NAMALWA (cell line): Measurements from ENCODE around the gene MOCS1.
A peak's percentile ranks its signal among the peaks of the same experiment; 100 is the strongest.

Experiments
- DNase-seq: peaks from one replicate; pipeline ENCODE4 v3.0.0-alpha.2; 2015; ENCODE audit warnings: low spot score

The MOCS1 gene

DNA sequence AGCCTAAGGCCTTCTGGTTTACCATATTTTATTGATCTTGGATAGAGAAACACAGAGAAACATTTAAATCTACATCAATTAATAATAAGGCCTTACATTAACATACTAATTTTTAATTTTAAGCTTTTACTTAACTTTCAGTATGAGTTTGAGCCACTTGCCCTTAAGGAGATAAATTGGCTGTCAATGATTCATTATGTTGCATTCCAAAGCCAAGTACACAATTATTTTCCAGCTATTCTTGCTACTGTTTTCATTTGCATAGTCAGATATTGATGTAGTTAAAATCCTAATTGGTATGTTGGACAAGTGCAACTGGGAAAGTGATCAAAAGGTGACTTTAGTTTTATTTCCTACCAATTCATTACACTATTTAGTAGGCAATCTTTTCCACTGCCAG lies 58.2 kb downstream of the MOCS1 start:
- no peak for DNase-seq

GRCh38 chr6:39873439-39873838 lies 60.8 kb downstream of the MOCS1 start:
- DNase-seq: no peak

DNA sequence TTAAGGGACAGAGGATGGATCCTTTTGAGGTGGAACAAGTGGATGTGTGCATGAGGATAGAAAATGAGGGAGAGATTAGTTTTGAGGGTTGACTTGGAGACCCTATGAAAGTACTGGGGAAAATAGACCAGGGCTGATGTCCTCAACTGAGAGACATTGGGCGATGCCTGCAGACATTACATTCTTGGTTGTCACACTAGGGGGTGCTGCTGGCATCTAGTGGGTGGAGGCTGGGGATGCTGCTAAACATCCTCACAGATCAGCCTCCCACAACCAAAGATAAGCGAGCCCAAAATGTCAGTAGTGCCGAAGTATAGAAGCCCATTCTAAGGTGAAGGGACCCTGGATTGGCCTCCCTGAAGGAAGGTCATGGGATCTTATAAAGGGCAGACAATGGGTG lies 63.3 kb downstream of the MOCS1 start:
- DNase-seq: no peak

GRCh38 chr6:39867592-39867991 lies 66.7 kb downstream of the MOCS1 start:
- no peak for DNase-seq

DNA sequence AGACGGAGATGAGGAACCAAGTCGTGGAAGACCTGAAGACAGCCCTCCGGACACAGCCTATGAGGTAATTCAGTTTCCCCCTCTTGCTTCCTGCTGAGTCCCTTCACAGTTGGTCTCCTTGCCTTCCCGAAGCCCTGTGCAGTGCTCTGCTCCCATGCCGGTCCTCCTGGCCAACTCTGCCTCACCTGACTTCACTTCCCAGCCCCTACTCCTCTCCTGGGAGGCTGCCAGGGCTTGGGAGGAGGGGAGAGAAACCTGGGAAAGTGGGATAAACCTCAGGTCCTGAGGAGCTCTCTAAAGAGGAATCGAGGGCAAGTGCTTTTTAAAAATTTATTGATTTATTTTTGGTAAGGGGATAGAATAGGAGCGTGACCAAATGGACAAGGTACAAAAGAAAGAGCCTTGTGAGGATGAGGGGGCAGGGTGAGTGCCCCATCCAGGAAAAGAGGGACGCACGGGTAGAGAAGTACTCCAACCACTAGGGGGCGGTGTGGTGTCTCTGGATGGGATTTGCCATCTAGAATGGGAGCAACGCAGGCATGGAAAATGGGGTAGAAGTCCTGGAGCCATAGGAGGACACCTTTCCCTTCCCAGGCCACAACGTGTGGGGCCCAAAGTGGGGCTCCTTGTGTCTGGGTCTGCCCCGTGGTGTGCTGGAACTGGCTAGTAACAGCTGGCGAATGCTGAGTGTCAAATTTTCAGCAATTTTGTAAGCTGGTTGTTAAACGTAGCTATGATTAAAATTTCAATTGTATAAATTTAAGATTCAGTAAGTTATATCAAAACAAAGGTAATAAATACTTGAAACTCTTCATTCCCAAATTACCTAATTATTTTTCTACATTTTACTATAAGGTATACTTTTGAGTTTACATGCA lies 69.0 kb downstream of the MOCS1 start:
- peak; percentile 57 for DNase-seq

DNA sequence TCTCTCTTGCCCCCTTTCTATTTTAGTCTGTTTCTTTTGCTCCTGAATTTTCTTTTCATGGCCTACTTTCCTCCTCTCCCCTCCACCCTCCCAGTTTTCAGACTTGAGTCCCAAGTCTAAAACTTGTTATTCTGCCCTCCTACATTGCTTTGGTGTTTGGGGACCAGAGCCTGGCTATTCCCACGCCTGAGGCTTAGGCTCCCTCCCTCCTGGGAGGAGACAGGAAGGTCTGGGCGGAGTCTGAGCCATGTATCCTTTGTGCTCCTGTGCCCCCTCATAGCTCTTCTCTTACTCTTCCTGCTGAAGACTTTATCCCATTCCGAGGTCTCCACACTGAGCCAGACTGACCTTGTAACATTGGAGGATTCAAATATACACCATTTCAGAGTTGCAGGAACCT lies 72.6 kb downstream of the MOCS1 start:
- no peak for DNase-seq

DNA sequence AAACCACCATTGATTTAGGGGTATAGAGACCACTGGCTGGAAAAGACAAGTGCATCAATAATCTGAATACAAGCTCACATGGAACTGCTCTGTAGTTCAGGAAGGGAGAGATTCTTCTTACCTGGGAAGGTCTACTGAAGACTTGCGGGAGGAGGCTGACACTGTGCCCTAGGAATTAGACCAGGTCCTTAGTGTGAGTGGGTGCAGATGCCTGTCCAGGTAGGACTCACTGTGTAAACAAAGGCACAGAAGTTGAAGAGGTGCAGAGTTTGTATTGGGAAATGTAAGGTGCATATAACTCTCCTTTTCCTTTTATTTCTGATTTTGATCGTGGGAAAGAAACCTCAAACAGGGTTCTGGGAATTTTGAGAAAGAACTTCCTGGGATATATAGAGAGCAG lies 75.2 kb downstream of the MOCS1 start:
- DNase-seq: no peak

DNA sequence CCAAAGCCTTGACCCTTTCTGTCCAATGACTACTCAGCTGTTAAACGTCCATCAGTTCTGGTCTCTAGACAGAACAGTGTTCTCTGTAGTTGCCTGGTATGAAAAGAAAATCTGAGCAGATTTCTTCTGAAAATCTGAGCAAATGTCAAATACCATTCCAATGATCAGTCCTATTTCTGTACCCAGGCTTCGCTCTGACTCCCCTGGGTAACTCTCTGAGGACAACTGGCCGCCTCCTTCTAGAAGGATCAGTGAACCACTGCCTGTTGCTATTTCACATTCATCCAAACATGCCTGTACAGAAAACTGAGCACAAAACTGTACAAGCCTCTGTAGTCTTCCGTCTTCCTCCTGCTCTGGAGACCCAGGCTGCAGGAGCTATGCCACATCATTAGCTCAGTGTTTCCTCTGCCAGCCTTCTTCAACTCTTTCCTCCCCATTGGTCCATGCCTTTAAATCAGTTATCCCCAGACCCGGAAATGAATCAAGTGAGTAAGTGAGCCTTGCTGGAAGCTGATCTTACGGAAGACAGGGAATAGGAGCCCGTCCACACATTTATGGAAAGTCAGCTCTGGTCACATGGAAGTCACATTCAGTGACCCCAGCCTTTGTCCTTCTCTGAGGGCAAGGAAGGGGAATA lies 78.8 kb downstream of the MOCS1 start:
- no peak for DNase-seq
